Mesodermal cell (in vitro differentiated cells): ENCODE measurements around the gene R3HDM4.

Experiments
- H3K27ac ChIP-seq: 2 replicates; pipeline ENCODE4 v1.7.0; 2013; ENCODE audit warnings: mild to moderate bottlenecking, low read depth, low read length, moderate library complexity; ENCODE audit not compliant: severe bottlenecking
- H3K36me3 ChIP-seq: 2 replicates; pipeline ENCODE4 v1.7.1; 2013; ENCODE audit warnings: mild to moderate bottlenecking, low read length, moderate library complexity; ENCODE audit not compliant: control insufficient read depth, insufficient read depth
- H3K4me1 ChIP-seq: one replicate; pipeline ENCODE4 v1.7.1; 2013; ENCODE audit warnings: mild to moderate bottlenecking, low read length; ENCODE audit not compliant: insufficient read depth, control insufficient read depth, poor library complexity, severe bottlenecking
- H3K4me3 ChIP-seq: 2 replicates; pipeline ENCODE4 v1.7.0; 2013; ENCODE audit warnings: low read length, control low read depth, mild to moderate bottlenecking; ENCODE audit not compliant: insufficient read depth, poor library complexity, severe bottlenecking; ENCODE audit errors: extremely low read depth
- H3K9me3 ChIP-seq: 2 replicates; pipeline ENCODE4 v1.7.1; 2013; ENCODE audit warnings: mild to moderate bottlenecking, low read length, moderate library complexity; ENCODE audit not compliant: control insufficient read depth
- WGBS, 2 experiments: methylation state at CpG; one replicate each; pipeline ENCODE4 v1.1.5; 2013; ENCODE audit warnings: missing lambda C conversion rate in 2 of 2; ENCODE audit not compliant: insufficient coverage in 2 of 2; 5-methylcytosine and 5-hydroxymethylcytosine counted together

Gene R3HDM4

DNA sequence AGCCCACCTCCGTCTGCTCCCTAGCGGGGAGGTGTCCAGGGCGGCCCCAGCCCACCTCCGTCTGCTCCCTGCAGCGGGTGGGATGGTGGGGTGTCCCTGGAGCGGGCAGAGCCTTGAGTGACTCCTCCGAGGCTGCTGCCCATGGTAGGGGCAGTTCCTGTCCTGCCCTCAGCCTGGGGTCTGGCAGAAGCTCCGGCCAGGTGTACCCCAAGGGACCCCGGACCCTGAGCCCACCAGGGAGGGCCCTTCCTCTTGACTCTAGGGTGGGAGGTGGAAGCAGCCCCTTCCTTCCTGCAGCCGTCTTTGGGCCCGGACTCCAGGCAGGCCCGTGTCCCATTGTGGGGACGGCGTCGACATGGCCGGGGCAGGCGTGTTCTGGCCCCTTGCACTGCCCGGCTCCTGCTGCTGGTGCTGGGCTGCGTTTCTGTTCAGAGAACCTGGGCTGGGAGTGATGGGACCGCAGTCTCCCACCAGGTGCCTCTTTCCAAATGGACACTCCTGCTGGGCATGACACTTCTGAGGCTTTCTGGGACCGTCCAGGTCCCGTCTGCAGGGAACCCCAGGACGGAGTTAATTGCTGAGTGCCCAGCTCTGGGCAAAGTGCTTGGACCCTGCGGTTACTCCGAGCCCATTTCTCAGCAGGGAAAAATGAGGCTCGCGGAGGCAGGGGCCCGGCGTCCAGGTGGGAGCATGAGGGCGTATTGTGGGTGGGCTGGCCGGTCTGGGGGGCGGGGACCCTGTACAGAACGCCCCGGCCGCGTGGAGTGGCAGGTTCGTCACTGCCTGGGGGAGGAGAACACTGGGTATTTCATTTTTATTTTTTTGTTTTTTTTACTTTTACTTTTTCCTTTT, 32.6 kb upstream of the R3HDM4 start:
- Histone ChIP-seq H3K36me3 (peaks cover 77% of the 10 kb centered on the region), H3K4me1 (no peaks in the 10 kb centered on the region), H3K9me3 (no peaks in the 10 kb centered on the region), H3K4me3 (no peak overlapping the region), H3K27ac (no peak overlapping the region)
- WGBS, 2 experiments = 95 to 97% methylated on average over 31 to 35 of the region's 37 CpGs

DNA sequence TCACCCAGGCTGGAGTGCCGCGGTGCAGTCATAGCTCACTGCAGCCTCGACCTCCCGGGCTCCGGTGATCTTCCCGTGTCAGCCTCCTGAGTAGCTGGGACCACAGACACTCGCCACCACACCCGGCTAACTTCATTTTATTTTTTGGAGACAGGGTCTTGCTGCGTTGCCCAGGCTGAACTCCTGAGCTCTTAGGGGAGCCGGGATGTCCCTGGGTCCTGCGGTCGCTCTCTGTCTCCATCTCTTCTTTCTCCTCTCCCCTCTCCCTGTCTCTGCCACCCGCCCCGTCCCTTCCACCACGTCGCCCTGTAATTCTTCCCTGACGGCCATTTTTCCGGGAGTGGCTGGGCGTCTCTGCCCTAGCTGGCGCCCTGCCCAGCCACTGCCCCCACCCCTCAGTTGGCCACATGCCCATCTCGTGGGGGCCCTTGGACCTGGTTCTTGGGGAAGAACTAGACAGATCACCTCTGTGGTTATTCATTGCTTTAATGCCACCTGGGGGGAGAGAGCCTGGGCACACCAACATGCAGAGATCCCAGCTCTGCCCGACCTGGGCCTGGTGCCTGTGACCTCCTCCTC, 31.7 kb upstream of the R3HDM4 start:
- H3K4me3 ChIP-seq = no peak overlapping the region
- no peaks in the 10 kb centered on the region for H3K9me3 ChIP-seq
- H3K36me3 ChIP-seq = peaks cover 82% of the 10 kb centered on the region
- 95% methylated on average over 17 to 22 of the region's 22 CpGs for WGBS, 2 experiments
- no peak overlapping the region for H3K27ac ChIP-seq
- no peaks in the 10 kb centered on the region for H3K4me1 ChIP-seq

DNA sequence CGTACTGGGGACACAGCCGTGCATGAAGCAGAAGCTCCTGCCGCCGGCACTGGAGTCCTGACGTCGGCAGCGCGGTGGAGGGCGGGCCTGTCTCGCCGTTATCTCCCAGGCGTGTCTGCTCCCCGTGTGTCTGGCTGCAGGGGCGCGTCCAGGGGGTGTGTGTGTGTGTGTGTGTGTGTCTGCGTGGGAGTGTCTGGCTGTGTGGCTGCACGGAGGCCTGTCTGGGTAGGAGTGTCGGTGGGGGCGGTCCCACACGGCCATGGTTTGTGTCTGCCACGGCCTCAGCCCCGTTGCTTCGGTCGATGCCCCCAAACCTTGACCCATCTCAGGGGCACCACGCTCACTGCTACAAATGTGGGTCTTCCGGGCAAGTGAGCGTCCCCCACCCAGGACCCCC, 31.1 kb upstream of the R3HDM4 start:
- peaks cover 86% of the 10 kb centered on the region for H3K36me3 ChIP-seq
- H3K9me3 ChIP-seq = no peaks in the 10 kb centered on the region
- H3K4me1 ChIP-seq = peaks cover 2% of the 10 kb centered on the region
- no peak overlapping the region for H3K4me3 ChIP-seq
- WGBS, 2 experiments = 96% methylated on average over 20 to 27 of the region's 27 CpGs
- no peak overlapping the region for H3K27ac ChIP-seq

DNA sequence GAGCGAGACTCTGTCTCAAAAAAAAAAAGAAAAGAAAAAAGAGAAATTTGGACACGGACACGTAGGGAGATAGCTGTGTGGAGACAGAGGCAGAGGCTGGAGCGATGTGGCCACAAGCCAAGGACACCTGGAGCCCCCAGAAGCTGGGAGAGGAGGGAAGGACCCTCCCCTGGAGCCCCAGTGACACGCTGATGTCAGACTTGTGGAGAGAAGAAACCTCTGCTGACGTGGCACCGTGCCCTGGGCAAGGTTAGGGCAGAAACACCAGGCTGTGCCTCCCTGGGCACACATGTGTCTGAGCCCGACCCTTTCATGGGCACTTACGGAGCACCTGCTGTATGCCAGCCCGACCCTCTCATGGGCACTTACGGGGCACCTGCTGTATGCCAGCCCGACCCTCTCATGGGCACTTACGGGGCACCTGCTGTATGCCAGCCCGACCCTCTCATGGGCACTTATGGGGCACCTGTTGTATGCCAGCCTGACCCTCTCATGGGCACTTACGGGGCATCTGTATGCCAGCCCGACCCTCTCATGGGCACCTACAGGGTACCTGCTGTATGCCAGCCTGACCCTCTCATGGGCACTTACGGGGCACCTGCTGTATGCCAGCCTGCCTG, 30.6 kb upstream of the R3HDM4 start:
- H3K36me3 ChIP-seq = peaks cover 90% of the 10 kb centered on the region
- 94 to 97% methylated on average over 16 of the region's 17 CpGs for WGBS, 2 experiments
- no peak overlapping the region for H3K27ac ChIP-seq
- no peak overlapping the region for H3K4me3 ChIP-seq
- no peaks in the 10 kb centered on the region for H3K9me3 ChIP-seq
- peaks cover 2% of the 10 kb centered on the region for H3K4me1 ChIP-seq

DNA sequence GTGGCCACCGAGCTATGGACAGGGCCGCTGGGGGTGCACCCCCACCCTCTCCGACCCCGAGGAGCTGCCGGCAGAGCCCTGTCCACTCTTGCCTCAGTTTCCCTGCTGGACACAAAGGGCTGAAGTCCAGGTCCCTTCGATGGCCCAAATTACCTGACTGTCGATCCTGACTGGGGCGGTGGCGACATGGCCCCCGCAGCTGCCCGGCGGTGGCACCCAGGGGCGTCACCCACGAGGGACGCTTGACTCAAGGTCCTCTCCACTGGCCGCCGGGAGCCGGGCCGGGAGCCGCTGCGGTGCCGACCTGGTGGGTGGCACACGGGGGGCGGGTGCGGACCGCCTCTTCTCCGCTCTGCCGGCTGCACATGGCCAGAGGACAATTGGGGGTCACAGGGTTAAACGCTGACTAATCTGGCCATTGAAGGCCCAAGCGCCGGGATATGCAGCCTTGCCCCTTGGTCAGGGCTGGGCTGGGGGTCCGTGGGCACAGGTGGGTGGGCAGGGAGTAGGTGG, 29.2 kb upstream of the R3HDM4 start:
- Histone ChIP-seq H3K4me3 (no peak overlapping the region), H3K4me1 (peaks cover 5% of the 10 kb centered on the region), H3K27ac (no peak overlapping the region), H3K9me3 (no peaks in the 10 kb centered on the region), H3K36me3 (peaks cover 87% of the 10 kb centered on the region)
- WGBS, 2 experiments = 95% methylated on average over 28 to 32 of the region's 32 CpGs

DNA sequence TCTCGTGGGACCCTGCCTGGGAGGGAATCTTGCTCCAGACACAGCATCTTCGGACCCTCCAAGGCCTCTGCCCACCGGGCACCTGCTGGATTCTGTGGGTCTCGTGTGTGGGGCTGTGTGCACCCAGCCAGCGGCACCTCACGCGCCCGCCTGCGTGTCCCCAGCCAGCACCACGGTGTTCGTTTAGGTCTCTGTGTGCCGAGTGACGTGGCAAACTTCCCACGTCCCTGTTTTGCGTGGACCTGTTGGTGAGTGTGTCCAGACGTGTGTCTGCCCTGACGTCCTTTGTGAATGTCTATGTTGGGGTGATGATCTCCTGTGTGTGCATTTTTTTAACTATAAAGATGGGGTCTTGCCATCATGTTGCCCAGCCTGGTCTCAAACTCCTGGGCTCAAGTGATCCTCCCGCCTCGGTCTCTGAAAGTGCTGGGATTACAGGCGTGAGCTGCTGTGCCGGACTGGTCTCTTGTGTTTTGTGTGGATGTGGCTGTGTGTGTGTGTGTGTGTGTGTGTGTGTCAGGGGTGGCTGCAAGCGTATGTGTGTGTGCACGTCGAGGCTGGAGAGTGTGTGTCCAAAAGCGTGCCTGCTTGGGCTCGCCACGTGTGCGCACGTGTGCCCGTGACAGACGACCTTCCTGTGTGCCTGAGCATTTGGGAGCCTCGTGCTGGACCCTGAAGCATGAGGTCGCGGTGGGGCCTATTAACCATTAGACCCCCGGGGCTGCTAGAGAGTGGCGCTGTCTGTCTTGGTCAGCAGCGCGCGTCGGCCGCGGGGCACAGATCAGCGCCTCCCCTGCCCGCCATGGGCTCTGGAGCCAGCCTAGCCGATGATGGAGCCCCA, 28.5 kb upstream of the R3HDM4 start:
- Histone ChIP-seq H3K9me3 (no peaks in the 10 kb centered on the region), H3K4me3 (no peak overlapping the region), H3K27ac (no peak overlapping the region), H3K4me1 (peaks cover 5% of the 10 kb centered on the region), H3K36me3 (peaks cover 88% of the 10 kb centered on the region)
- 94 to 95% methylated on average over 41 to 42 of the region's 45 CpGs for whole genome bisulfite sequencing, 2 experiments

DNA sequence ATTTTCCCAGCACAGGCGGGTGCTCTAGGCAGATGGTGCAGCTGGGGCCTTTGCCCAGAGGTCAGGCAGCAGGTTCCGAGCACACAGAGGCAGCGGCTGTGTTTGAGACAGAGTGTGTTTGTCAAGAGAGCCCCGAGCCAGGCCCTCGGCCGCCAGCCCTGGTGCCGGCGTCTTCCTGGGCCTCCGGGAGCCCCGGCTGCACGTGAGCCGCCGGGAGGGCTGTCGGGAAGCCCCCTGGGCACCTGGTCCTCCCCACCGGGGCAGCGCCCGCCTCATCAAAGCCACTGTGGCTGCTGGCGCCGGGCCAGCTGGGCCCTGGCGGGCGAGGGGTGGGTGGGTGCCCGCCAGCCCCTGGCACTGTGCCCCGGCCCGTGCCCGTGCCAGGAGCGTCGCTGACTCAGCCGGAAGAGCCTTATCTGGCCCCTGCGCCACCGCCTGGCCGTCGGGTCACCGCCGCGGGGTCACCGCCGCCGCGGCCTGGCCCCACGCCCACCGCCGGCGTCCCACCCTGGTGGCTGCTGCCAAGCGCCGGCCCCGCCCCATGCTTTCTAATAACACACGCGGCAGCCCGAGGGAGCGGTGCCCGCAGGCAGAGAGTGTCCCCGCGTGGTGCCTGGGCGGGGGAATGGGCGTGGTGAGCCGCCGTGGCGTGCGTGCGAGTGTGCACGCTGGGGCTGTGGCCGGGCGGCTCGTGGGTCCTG, 27.7 kb upstream of the R3HDM4 start:
- no peaks in the 10 kb centered on the region for H3K9me3 ChIP-seq
- H3K4me3 ChIP-seq = no peak overlapping the region
- peaks cover 5% of the 10 kb centered on the region for H3K4me1 ChIP-seq
- H3K36me3 ChIP-seq = peaks cover 93% of the 10 kb centered on the region
- H3K27ac ChIP-seq = no peak overlapping the region
- 97 to 98% methylated on average over 58 to 64 of the region's 64 CpGs for WGBS, 2 experiments

DNA sequence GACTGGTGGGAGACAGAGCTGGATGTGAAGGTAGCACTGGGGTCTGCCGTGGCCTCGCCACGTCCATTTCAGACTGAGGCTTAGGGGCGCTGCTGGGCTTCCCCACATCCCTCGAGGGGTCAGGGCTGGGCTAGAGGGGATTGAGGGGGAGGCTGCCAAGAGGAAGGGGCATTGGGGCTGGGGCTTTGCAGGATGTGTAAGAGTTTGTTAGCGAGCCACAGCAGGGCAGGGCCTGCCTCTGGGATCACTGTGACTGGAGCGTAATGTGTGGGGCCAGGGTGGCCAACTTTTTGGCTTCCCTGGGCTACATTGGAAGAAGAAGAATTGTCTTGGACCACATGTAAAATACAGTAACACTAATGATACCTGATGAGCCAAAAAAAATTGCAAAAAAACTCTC, 26.9 kb upstream of the R3HDM4 start:
- H3K27ac ChIP-seq = no peak overlapping the region
- peaks cover 93% of the 10 kb centered on the region for H3K36me3 ChIP-seq
- peaks cover 5% of the 10 kb centered on the region for H3K4me1 ChIP-seq
- 100% methylated on average over 5 to 7 of the region's 7 CpGs for WGBS, 2 experiments
- no peaks in the 10 kb centered on the region for H3K9me3 ChIP-seq
- H3K4me3 ChIP-seq = no peak overlapping the region

DNA sequence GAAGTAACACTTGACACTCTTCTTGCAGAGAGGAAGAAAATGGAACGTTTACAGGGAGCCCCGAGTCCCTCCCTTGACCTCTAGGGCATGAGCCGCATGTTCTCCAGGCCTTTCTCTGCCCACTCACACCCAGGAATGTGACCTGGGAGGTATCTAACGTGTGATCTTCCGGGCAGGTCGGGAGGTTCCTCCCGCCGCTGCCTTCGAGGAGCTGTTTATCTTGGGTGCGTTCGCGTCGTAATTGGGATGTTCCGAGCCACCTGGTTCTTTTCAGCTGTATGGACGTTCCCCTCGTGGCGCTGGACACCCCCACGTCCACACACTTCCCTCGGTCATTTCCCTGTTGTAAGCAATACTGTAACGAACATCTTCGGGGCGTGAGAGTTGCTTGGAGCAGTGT, 26.4 kb upstream of the R3HDM4 start:
- WGBS, 2 experiments = 95 to 97% methylated on average over 17 to 22 of the region's 22 CpGs
- H3K36me3 ChIP-seq = peaks cover 93% of the 10 kb centered on the region

More for the DNA sequence above, 26.4 kb upstream of the R3HDM4 start:
- Histone ChIP-seq H3K4me3 (no peak overlapping the region), H3K4me1 (peaks cover 8% of the 10 kb centered on the region), H3K27ac (no peak overlapping the region), H3K9me3 (no peaks in the 10 kb centered on the region)
